ENCODE results near the gene NT5C1A.

Gene NT5C1A

GRCh38 chr1:39648496-39648895 is 23.4 kb downstream of the NT5C1A start:
- ChIA-PET CTCF (interaction anchor here (0.6 to 15.5 kb wide), 4 partner anchors 10 to 110 kb away, joined by 3 to 350 read pairs (median 23); no protein-coding TSS in a partner anchor), POLR2A (no interaction called here)
- no peaks in the 10 kb centered on the region for H3K9me3 ChIP-seq (ENCODE audit: control insufficient read depth, insufficient read depth, low read depth, low read length)
- H3K27ac ChIP-seq (ENCODE audit: extremely low read depth, low read depth, low read length) = no peak overlapping the region
- no peaks in the 10 kb centered on the region for H3K36me3 ChIP-seq (ENCODE audit: control insufficient read depth in 2 of 2, insufficient read depth in 1 of 2, low read length in 2 of 2)
- no peaks in the 10 kb centered on the region for H3K4me1 ChIP-seq (ENCODE audit: control insufficient read depth, insufficient read depth, low read length)
- H3K4me3 ChIP-seq (ENCODE audit: low read depth, low read length) = no peak overlapping the region
- TF ChIP-seq ZNF169 (tag by site-specific recombination; IDR thresholded peaks at IDR 0.05) (no peak), BCL6B (tag by site-specific recombination; IDR thresholded peaks at IDR 0.05) (no peak), ZNF26 (tag by site-specific recombination; IDR thresholded peaks at IDR 0.05) (no peak), ZNF560 (tag by site-specific recombination; IDR thresholded peaks at IDR 0.05; ENCODE audit: borderline replicate concordance) (no peak), OVOL3 (tag by site-specific recombination; IDR thresholded peaks at IDR 0.05) (no peak), ZNF155 (tag by site-specific recombination; IDR thresholded peaks at IDR 0.05) (no peak), ZNF148 (tag by site-specific recombination; IDR thresholded peaks at IDR 0.05; ENCODE audit: borderline replicate concordance) (no peak), ZNF114 (tag by site-specific recombination; IDR thresholded peaks at IDR 0.05) (no peak), ZNF488 (tag by site-specific recombination; IDR thresholded peaks at IDR 0.05) (no peak), ZFP69B (tag by site-specific recombination; IDR thresholded peaks at IDR 0.05) (no peak), ZNF843 (tag by site-specific recombination; IDR thresholded peaks at IDR 0.05) (no peak)

- CTCF ChIA-PET = interaction anchor here (1.5 to 15.5 kb wide), 3 partner anchors 11 to 151 kb away, joined by 4 to 350 read pairs (median 43); no protein-coding TSS in a partner anchor
- no peaks in the 10 kb centered on the region for H3K9me3 ChIP-seq (ENCODE audit: control insufficient read depth, insufficient read depth, low read depth, low read length)
- no peaks in the 10 kb centered on the region for H3K36me3 ChIP-seq (ENCODE audit: control insufficient read depth in 2 of 2, insufficient read depth in 1 of 2, low read length in 2 of 2)
- POLR2A ChIA-PET = interaction anchor here (1.1 kb wide), 1 partner anchor 24 kb away, joined by 4 read pairs; the partner anchor contains the start of gene NT5C1A
- H3K27ac ChIP-seq (ENCODE audit: extremely low read depth, low read depth, low read length) = no peak overlapping the region
- no peaks in the 10 kb centered on the region for H3K4me1 ChIP-seq (ENCODE audit: control insufficient read depth, insufficient read depth, low read length)
- TF ChIP-seq TCF7L2 (IDR thresholded peaks at IDR 0.05; ENCODE audit: borderline replicate concordance, low read depth, low read length) = no peak
- TF ChIP-seq ZFP3 (tag by site-specific recombination; IDR thresholded peaks at IDR 0.05; ENCODE audit: low read depth) = peak; percentile 80
- no peak overlapping the region for H3K4me3 ChIP-seq (ENCODE audit: low read depth, low read length)
Measured at GRCh38 chr1:39647247-39647646, 24.7 kb downstream of the NT5C1A start.

GRCh38 chr1:39646232-39647081 is 25.4 kb downstream of the NT5C1A start:
- POLR2A ChIA-PET = interaction anchor here (1.0 kb wide), 1 partner anchor 11 kb away, joined by 4 read pairs; no protein-coding TSS in a partner anchor
- TF ChIP-seq ZNF112 (tag by site-specific recombination; IDR thresholded peaks at IDR 0.05) = no peak
- TF ChIP-seq ZNF843 (tag by site-specific recombination; IDR thresholded peaks at IDR 0.05) = no peak
- TF ChIP-seq REPIN1 (tag by site-specific recombination; IDR thresholded peaks at IDR 0.05; ENCODE audit: low read depth) = no peak
- TF ChIP-seq CTCF (tag by site-specific recombination; IDR thresholded peaks at IDR 0.05) = peak; percentile 14; the same call in 1 of the 2 replicates
- TF ChIP-seq EGR2 (tag by site-specific recombination; IDR thresholded peaks at IDR 0.05; ENCODE audit: low read depth) = peak; percentile 69; the same call in 1 of the 2 replicates
- 0 out of 2 replicates have a peak, but pooled peaks have one; percentile 32 for TF ChIP-seq ZFHX2 (tag by site-specific recombination; conservative IDR thresholded peaks at IDR 0.05)
- no peak for TF ChIP-seq ZNF341 (tag by site-specific recombination; IDR thresholded peaks at IDR 0.05; ENCODE audit: low read depth)
- TF ChIP-seq ZIC2 (tag by site-specific recombination; IDR thresholded peaks at IDR 0.05) = 0 out of 2 replicates have a peak, but pooled peaks have one; percentile 6
- no peak for TF ChIP-seq ZNF596 (tag by site-specific recombination; IDR thresholded peaks at IDR 0.05)

More at GRCh38 chr1:39646232-39647081, 25.4 kb downstream of the NT5C1A start:
- H3K4me3 ChIP-seq (ENCODE audit: low read depth, low read length) = no peak overlapping the region
- no peaks in the 10 kb centered on the region for H3K4me1 ChIP-seq (ENCODE audit: control insufficient read depth, insufficient read depth, low read length)
- H3K36me3 ChIP-seq (ENCODE audit: control insufficient read depth in 2 of 2, insufficient read depth in 1 of 2, low read length in 2 of 2) = no peaks in the 10 kb centered on the region
- no peak overlapping the region for H3K27ac ChIP-seq (ENCODE audit: extremely low read depth, low read depth, low read length)
- H3K9me3 ChIP-seq (ENCODE audit: control insufficient read depth, insufficient read depth, low read depth, low read length) = no peaks in the 10 kb centered on the region
- CTCF ChIA-PET = interaction anchor here (0.8 to 15.5 kb wide), 4 partner anchors 9 to 152 kb away, joined by 3 to 350 read pairs (median 24); no protein-coding TSS in a partner anchor

Data from HEK293 (cell line).